AG08395 (cell line): ENCODE data around the gene GRIK4.

Experiments used
- DNase-seq: peaks from one replicate; pipeline ENCODE4 v3.0.0; 2012; ENCODE audit warnings: mixed read lengths, low spot score

GRIK4 gene

DNA sequence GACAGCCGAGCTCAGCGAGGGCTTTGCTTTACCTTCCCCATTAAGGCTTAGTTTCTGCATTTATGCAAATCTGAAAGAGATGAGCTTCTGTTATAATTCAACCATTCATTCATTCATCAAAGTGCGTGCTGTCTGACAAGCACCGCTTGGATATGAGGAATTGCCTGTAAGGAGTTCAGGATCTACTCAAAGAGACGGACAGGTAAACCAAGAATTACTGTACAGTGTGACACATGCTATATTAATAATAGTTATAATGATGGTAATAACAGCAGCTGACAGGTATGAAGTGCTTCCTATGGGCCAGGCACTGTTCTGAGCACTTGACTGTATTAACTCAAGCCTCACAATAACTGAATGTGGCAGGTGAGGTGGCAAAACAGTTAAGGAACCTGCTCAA, 402.5 kb downstream of the GRIK4 start:
- DNase-seq = no peak

DNA sequence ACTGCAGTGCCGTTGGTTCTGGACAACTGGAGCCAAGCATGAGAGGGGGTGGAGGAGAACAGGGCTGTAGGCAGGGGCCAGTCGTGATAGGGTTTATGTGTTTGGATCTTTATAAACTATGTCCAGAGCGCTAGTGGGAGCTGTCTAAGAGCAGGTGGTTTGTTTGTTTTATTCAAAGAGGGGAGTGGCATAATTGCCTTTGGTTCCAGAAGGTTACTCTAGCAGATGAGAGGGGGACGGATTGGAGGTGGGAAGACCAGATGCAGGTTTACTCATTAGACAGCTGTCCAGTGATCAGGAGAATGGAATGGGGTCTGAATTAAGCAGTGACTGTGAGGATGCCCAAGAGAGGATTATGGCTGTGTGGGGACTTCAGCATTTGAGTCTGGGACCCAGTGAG, 403.1 kb downstream of the GRIK4 start:
- no peak for DNase-seq

DNA sequence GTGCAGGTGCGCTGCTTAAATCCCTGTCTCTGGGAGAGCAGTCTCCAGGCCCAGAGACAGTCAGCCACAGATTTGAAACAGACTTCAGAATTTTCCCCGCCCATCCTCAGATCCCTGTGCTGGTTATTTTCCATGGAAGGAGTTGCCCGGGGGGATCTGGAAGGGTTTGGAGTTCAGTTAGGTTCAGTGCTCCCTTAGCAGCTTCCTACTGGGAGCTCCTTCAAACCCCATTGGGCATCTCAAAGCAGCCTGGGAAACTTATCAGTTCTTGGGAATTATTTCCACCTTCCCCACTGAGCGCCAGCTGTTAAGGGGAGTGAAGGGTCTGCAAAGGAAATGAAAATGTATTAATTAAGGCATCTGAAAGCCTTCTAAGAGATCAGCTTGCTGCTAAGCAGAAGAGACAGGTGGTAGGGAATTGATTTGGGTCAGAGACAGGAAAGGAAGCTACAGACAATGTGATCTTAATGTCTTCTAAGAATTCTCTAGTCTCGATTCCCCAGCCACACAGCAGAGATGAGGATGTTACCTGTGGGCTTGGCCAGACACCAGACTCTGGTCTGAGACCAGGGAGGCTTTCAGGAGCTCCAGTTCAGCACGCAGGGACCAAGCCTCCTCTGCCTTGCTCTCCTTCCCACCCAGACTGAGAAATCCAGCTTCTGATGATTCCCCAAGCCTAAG, 406.2 kb downstream of the GRIK4 start:
- DNase-seq = no peak

DNA sequence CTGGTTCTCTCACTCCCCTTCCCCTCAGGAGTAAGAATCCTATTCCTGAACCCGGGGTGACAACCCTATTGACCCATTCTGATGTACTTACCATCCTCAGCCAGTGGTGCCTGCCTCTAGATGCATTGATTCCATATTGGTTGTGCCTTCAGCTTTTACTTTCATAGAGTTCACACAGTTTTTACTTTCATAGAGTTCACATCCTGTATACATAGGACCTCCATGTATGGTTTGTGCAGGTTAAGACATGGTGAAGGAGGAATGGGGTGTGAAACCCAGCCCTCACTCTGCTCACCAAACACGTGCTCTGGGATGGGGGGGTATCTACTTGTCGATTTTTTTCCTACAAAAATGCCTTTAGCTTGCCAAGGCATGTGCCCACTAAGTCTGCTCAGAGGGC, 406.7 kb downstream of the GRIK4 start:
- no peak for DNase-seq

DNA sequence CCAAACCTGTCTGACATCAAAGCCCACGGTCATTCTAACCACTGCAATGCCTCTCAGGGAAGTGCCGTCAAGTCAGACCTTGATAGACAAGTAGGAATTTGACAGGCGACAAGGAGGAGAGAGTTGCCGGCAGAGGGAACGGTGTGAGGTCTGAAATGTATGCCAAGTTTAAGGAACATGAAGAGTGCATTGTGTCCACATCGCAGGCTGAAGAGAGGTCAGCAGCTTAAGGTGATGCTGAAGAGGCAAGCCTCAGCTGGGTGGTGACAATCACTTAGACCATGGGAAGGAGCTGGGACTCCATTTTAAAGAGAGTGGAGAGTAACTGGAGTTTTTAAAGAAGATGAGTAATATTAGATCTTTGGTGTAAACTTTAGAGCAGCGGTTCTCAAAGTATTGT, 407.5 kb downstream of the GRIK4 start:
- DNase-seq = no peak

DNA sequence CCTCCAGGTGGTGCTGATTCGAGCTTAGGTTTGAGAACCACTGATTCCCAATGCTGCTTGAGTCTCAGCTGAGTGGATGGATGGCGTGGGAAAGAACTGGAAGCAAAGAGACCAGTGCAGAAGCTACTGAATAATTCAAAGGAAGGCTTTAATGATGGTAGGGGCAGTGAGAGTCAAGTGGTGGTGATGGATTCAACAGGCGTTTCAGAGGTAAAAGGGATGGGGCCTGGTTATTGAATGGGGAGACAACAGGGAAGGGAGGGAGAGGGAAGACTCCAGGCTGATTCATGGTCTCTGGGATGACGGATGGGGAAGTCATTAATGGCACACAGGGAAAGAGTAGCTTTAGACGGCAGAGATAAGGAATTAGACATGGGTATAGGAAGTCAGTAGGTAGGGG, 408.0 kb downstream of the GRIK4 start:
- no peak for DNase-seq

DNA sequence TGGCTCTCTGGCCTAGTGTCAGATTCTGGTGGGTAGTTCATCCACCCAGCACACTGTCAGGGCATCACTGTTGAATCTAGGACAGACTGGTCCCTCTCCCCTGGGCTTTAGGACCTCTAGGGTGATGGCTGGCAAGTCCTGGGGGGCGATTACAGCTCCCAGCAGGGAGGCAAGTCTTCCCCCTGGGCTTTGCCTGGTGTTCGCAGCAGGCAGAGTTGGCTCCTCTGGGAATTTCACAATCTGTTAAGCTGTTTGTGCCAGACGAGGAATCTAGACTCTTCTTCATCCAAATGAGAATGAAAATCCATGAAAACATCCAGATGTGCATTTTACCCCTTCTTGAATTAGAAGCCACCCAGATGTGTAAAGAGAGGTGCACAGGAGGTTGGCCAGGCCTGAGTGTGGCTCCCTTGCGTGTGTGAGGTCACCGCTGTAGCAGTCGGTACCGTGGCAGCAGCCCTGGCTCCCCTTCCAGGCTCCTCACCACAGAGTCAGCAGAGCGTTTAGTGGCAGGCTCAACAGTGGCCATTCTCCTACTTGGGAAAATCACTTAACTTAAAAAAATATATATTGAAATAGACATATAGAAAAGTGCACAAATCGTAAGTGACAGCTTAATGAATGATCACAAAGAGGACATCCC, 412.4 kb downstream of the GRIK4 start:
- no peak for DNase-seq

DNA sequence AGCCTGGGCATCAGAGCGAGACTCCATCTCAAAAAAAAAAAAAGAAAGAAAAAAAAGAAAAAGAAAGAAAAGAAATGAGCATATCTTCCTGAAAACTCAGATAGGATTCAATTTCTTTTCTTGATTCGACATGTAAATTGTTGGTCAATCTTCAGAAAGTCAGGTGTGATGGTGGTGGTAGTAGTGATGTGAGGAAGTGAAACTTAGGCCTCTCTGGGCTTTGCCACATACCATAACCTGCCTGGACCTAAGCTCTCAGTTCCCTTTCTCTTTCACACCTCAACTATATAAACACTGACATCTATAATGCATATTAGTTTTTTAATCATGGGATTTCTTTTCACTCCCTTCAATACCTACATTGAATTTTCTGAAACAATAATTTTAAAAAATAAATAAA, 414.4 kb downstream of the GRIK4 start:
- no peak for DNase-seq

DNA sequence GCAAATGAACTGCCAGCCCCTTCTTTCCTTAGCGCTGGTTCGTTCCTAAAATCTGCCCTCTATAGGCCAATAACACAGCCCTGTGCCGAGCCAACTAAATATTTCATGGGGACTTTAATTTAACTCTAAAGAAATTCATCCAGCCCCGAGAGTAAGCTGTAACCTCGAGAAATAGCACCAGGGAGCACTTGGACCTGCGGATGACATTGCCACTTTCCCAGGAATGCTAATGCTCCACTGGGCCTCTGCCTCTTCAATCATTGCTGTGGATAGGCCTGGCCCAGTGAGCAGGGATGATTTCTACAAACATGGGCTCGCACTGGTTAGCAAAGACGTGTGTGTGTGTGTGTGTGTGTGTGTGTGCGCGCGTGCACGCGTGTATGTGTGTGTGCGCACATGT, 417.1 kb downstream of the GRIK4 start:
- no peak for DNase-seq

DNA sequence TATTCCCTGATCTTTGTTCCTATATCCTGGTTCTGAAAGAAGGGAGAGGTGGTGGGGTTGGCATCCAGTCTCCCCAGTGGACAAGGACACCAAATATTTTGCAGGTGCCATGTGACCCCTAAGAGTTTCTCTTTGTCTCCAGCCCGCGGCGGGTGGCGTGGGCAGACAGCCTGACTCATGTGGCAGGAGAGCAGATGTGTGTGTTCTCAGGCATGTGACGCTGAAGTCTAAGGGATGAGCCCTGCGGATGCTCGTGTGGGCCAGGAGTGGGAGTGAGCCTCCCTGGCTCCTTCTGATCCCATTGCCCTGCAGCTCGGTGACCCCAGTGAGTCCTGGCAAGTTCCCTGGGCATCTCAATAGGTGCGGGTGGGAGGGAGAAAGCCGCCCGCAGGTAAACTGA, 417.5 kb downstream of the GRIK4 start:
- peak; percentile 60 for DNase-seq

DNA sequence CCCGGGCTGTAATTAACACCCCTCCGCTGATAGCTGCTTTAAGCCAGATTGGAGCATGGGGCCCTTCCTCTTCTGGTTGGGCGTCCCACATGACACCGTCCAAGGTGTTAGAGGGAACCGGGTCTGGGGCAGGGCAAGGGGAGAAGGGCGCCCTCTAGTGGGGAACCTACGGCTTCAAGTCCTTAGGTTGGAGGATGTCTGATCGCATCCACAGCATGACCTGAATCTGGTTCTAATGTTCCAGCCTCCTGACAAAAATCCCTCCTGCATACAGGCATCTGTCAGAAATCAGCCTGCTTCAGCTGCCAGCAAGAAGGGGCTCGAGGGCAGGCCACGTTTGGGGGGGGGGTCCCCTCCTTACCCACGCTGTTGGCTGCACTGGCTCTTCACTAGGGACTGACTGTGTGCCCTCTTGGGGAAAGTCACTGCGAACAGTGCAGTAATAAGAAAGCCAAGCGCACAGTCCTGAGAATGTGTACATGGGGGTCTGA, 418.2 kb downstream of the GRIK4 start:
- DNase-seq = peak; percentile 32

DNA sequence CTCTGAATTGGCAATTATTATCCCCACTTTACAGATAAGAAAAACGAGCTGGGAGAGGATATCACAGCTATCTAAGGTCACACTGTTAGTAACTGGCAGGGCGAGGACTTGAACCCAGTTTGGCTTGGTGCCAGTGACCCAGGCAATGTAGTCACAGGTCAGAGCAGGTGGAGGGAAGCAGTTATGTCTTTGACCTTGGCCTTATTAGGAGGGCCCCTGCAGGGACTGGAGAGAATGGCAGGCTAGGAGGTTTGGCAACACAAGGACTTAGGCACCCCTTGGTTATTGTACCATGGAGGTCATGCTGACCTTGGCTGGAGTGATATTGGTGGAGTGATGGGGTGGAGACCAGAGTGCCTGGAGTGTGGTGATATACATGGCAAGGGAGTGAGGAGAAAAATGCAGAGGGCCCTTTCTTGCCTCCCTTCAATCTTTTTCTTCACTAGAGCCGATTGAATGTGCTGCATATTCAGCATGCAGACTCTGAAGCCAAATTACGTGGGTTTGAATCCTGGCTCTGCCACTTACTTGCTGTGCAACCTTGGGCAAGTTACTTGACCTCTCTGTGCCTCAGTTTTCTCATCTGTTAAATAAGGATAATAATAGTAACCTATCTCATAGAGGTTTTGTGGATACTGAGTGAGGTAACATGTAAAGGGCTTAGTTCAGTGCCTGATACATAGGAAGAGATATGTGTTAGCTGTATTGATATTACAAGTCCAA, 419.7 kb downstream of the GRIK4 start:
- no peak for DNase-seq

DNA sequence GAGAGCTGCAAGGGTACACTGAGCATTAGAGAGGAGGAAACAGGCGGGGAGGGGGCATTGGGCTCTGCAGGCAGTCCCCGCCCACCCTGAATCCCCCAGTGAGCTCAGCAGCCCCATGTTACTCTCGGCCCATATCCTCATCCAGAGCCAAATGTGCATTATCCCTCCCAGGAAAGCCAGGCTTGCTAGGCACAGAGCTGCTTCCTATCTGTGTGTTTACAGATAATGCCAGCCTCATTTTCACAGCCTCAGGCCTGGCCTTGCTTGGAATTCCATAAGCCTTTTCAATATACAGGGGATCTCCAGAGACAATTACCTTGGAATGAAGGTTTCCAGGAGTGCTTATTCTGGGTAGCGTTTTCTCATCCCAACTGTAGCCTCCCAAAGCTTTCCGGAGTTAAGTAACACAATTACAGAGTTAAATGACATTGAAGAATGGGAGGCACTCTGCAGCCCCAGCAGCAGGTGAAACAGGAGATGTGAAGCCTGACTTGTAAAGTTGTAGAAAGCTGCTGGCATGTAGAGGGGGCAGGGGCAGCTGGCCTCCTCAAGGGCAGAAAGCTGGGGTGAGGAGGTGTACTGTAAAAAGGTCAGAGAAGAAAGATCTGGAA, 420.9 kb downstream of the GRIK4 start:
- DNase-seq = no peak

DNA sequence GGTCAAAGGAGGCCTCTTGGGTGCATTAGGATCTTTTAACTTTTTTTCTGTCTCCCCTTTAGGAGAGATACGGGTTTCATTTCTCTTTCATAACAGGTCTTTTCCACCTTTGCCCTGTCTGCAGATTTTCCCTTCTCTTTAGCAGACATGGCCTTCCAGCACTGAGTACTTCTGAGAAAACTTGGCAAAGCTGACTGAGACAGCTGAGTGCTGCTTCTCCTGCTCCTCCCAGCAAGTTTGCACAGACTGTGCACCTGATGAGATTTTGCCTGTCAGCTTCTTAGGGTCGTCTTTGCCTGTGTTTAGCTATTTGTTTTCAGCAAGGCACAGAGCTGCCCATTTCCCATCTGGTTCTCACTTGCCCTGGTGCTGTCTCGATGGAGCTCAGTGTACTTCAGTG, 424.8 kb downstream of the GRIK4 start:
- DNase-seq = no peak

DNA sequence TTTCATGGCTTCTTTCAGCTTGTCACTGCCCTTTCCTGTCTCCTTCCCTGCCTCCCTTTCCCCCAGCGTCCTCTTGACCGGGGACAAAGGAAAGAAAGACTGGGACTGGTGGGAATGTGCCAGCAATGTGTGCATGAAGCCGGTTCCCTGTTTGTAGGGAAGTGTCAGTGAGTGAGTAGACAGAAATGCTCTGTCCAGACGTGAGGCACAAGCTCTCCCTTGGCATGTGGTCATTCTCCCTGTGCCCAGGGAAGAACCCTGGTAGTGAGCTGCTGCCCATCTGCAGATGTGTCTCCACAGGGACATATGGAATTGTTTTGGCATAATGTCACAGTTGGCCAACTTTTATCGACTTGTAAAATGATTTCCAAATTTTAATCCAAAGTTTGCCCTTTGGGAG, 426.0 kb downstream of the GRIK4 start:
- DNase-seq = no peak

DNA sequence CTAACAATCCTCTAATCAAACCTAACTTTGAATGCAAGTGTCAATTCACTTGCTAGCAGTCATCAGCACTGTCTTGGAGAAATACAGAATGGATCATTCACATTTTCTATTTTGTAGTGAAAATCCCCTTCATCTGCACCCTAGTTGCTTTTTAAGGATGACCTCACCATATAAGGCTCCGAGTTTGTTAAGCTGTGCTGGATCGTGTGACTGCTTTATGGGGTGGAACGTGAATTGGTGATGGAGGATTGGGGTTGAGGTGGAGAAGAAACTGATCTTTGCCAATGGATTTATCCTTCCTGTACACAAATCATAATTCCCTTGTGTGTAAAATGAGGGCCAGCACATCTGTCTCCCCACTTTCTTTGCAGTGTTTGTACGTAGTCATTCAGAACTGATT, 426.7 kb downstream of the GRIK4 start:
- no peak for DNase-seq

DNA sequence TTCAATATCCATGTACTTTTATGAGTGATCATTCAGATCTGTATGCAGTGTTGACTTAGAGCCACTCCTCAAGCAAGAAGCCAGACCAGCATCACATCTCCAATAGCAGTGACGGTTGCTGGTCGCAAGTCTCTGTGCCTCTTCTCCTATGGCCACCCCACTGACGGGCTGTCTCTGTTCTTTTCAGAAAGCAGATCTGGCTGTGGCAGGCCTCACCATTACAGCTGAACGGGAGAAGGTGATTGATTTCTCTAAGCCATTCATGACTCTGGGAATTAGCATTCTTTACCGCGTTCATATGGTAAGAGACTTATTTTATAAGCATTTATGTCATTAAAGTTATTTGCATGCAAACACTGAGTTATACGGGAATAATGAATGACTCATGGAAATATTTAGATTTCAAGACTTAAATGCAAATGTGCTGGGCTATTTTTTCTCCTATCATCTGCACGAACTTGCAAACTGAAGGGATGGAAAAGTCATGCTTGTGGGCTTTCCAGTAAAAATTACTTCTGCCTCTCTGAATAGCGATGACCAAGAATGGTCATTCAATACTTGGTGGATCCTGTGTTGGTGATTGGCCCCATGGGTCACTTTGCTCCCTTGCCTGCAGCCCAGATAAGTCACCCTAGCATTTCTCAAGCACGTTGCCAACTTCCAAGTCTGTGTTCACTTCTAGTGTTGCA, 428.8 kb downstream of the GRIK4 start:
- DNase-seq = no peak

DNA sequence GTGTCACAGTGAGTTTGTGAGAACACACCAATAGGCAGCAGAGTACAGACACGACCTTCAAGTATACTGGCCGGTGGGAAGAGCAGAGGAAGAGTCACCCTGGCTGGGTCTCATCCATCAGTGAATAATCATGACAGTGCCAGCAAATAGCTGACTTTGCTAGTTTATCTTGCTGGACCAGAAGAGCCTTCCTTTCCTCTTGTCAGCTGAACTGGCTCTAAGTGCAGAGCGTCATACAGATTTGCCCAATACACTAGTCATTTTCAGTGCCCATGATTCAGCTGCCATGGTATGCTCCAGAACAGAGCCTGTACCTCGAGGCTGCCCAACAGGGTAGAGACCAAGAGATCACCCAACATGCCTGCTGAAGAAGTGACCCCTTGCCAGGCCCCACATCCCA, 429.5 kb downstream of the GRIK4 start:
- no peak for DNase-seq

DNA sequence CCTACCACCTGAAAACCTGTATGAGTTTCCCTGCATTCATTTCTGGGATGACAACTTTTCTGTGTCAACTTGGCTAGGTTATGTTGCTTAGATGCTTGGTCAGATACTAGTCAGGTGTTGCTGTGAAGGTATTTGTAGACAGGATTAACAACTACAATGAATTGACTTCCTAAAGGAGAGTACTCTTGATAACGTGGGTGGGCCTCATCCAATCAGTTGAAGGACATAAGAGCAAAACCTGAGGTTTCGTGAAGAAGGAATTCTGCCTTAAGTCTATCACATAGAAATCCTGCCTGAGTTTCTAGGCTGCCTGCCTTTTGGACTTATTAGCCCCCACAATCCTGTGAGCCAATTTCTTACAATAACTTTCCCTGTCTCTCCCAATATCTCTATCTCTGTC, 431.2 kb downstream of the GRIK4 start:
- DNase-seq = no peak

DNA sequence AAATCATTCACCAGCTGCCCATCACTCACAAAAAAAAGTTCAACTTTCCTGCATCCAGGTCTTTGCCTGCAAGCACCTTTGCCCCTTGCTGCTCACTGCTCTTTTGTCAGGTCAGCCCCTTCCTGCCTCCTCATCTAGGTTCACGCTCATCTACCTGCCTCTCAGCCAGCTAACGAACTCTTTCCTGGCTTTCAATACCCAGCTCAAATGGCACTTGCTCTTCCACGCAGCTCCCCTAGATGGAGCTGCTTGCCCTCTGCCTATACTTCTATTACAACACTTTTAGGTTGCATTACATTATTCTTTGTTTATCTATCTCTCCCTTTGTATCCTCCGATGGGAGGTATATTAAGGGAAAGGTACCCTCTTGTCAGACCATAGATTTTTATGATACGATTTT, 433.5 kb downstream of the GRIK4 start:
- DNase-seq = no peak

DNA sequence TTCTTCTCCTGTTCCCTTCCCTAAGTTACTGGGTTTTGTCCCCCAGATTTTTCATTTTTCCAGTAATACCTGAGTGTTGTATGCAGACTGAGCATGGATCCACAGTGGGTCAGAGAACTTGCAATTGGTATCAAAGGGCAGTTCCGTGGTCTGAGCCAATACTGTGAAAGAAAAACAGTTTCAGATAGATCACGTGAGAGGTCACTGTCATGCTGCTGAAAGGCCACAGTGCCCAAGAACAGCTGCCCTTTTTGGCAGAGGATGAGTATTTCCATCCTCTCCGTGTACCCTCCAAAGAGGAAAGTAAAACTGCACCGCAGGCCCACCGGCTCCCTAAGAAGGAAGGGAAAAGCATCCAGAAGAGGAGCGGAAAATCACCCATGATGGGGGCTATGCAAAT, 439.3 kb downstream of the GRIK4 start:
- no peak for DNase-seq
